GM21515 (cell line): Measurements from ENCODE around the gene ARID4B.

Experiments used
- ATAC-seq: cut with Tn5 transposase; IDR thresholded peaks from one replicate; pipeline ENCODE4 v1.9.1; 2021; ENCODE audit not compliant: unreplicated experiment

Gene ARID4B

GRCh38 chr1:235130766-235131270 lies 197.2 kb downstream of the ARID4B start:
- ATAC-seq = no peak

- ATAC-seq = no peak
Measured at GRCh38 chr1:235129774-235130570, 198.0 kb downstream of the ARID4B start.

GRCh38 chr1:235128456-235129328 lies 199.3 kb downstream of the ARID4B start, which contains the start of gene TOMM20:
Gene TOMM20 (minus strand): TSS chr1:235128837. CDS start chr1:235128715, 122 bp downstream.
- peak; percentile 94 for ATAC-seq

- no peak for ATAC-seq
Measured at GRCh38 chr1:235127732-235128455, 200.1 kb downstream of the ARID4B start.

- no peak for ATAC-seq
Measured at GRCh38 chr1:235127203-235127602, 200.8 kb downstream of the ARID4B start.

GRCh38 chr1:235124665-235125064 lies 203.3 kb downstream of the ARID4B start:
- no peak for ATAC-seq

- no peak for ATAC-seq
Measured at GRCh38 chr1:235124111-235124510, 203.9 kb downstream of the ARID4B start.

GRCh38 chr1:235122348-235122747 lies 205.6 kb downstream of the ARID4B start:
- no peak for ATAC-seq
